Measurements from ENCODE around the gene LKAAEAR1.
"Not testable (repeated sequence)": the region's sequence is repeated elsewhere in the genome, so short reads cannot be mapped to it uniquely, and the experiment has no call there.

LKAAEAR1 gene

GRCh38 chr20:64083804-64084684 is at the start of gene LKAAEAR1:
TSS of gene LKAAEAR1 (minus strand) at chr20:64084398. CDS start at chr20:64084219, 179 bp downstream.
- no peak for DNase-seq

- no peak for DNase-seq
These were observed 47.2 kb upstream of the LKAAEAR1 start for GRCh38 chr20:64131406-64131805.

GRCh38 chr20:64130876-64131275 is 46.7 kb upstream of the LKAAEAR1 start:
- no peak for DNase-seq

- DNase-seq: no peak
These were observed 46.1 kb upstream of the LKAAEAR1 start for GRCh38 chr20:64130271-64130670.

- DNase-seq: no peak
These were observed 45.1 kb upstream of the LKAAEAR1 start for GRCh38 chr20:64129146-64129782.

- DNase-seq: not testable (repeated sequence)
These were observed 39.3 kb upstream of the LKAAEAR1 start for GRCh38 chr20:64123517-64123916.

- not testable (repeated sequence) for DNase-seq
These were observed 38.7 kb upstream of the LKAAEAR1 start for GRCh38 chr20:64122927-64123326.

GRCh38 chr20:64121586-64121985 is 37.4 kb upstream of the LKAAEAR1 start:
- DNase-seq: no peak

GRCh38 chr20:64119681-64120341 is 35.6 kb upstream of the LKAAEAR1 start:
- no peak for DNase-seq

GRCh38 chr20:64119301-64119680 is 35.1 kb upstream of the LKAAEAR1 start:
- DNase-seq: no peak

- DNase-seq: not testable (repeated sequence)
These were observed 33.2 kb upstream of the LKAAEAR1 start for GRCh38 chr20:64117432-64117777.

GRCh38 chr20:64116541-64117431 is 32.6 kb upstream of the LKAAEAR1 start:
- DNase-seq: no peak

- DNase-seq: no peak
These were observed 31.8 kb upstream of the LKAAEAR1 start for GRCh38 chr20:64116016-64116415.

- DNase-seq: no peak
These were observed 31.1 kb upstream of the LKAAEAR1 start for GRCh38 chr20:64115171-64115911.

GRCh38 chr20:64114356-64114971 is 30.3 kb upstream of the LKAAEAR1 start:
- no peak for DNase-seq

- no peak for DNase-seq
These were observed 29.7 kb upstream of the LKAAEAR1 start for GRCh38 chr20:64113796-64114355.

GRCh38 chr20:64113444-64113775 is 29.2 kb upstream of the LKAAEAR1 start:
- no peak for DNase-seq

- no peak for DNase-seq
These were observed 28.7 kb upstream of the LKAAEAR1 start for GRCh38 chr20:64112691-64113443.

GRCh38 chr20:64111841-64112641 is 27.8 kb upstream of the LKAAEAR1 start:
- DNase-seq: no peak
